ENCODE data around the gene IL16.

The IL16 gene

GRCh38 chr15:81256916-81257315 is 60.2 kb downstream of the IL16 start:
- DNase-seq (ENCODE audit: low read depth in 2 of 2): no peak

GRCh38 chr15:81257435-81257834 is 60.8 kb downstream of the IL16 start:
- no peak for DNase-seq (ENCODE audit: low read depth in 2 of 2)

- DNase-seq (ENCODE audit: low read depth in 2 of 2): no peak
Measured at GRCh38 chr15:81258455-81258854, 61.8 kb downstream of the IL16 start.

GRCh38 chr15:81259760-81260298 is 63.1 kb downstream of the IL16 start:
- no peak for DNase-seq (ENCODE audit: low read depth in 2 of 2)

GRCh38 chr15:81261172-81261811 is 64.6 kb downstream of the IL16 start:
- DNase-seq (ENCODE audit: low read depth in 2 of 2): no peak

GRCh38 chr15:81263477-81263876 is 66.8 kb downstream of the IL16 start:
- no peak for DNase-seq (ENCODE audit: low read depth in 2 of 2)

GRCh38 chr15:81264072-81264857 is 67.6 kb downstream of the IL16 start:
- no peak for DNase-seq (ENCODE audit: low read depth in 2 of 2)

- DNase-seq (ENCODE audit: low read depth in 2 of 2): no peak
Measured at GRCh38 chr15:81265256-81265943, 68.7 kb downstream of the IL16 start.

GRCh38 chr15:81265944-81266775 is 69.5 kb downstream of the IL16 start:
- peak; percentile 58 to 66 for DNase-seq (ENCODE audit: low read depth in 2 of 2)

- DNase-seq (ENCODE audit: low read depth in 2 of 2): no peak
Measured at GRCh38 chr15:81268340-81268739, 71.7 kb downstream of the IL16 start.

GRCh38 chr15:81268881-81269601 is 72.4 kb downstream of the IL16 start:
- DNase-seq (ENCODE audit: low read depth in 2 of 2): no peak

GRCh38 chr15:81270188-81270587 is 73.5 kb downstream of the IL16 start:
- DNase-seq (ENCODE audit: low read depth in 2 of 2): no peak

GRCh38 chr15:81270781-81271491 is 74.3 kb downstream of the IL16 start:
- DNase-seq (ENCODE audit: low read depth in 2 of 2): no peak

GRCh38 chr15:81271761-81272644 is 75.3 kb downstream of the IL16 start:
- no peak for DNase-seq (ENCODE audit: low read depth in 2 of 2)

- DNase-seq (ENCODE audit: low read depth in 2 of 2): no peak
Measured at GRCh38 chr15:81273200-81273599, 76.5 kb downstream of the IL16 start.

GRCh38 chr15:81273855-81274254 is 77.2 kb downstream of the IL16 start:
- no peak for DNase-seq (ENCODE audit: low read depth in 2 of 2)

GRCh38 chr15:81274255-81274654 is 77.6 kb downstream of the IL16 start:
- no peak for DNase-seq (ENCODE audit: low read depth in 2 of 2)

- DNase-seq (ENCODE audit: low read depth in 2 of 2): peak; percentile 57 to 79
Measured at GRCh38 chr15:81274931-81275707, 78.4 kb downstream of the IL16 start.

Data from stimulated activated CD8-positive, alpha-beta memory T cell treated with anti-CD3 and anti-CD28 coated beads, Interleukin-7, amount 100 ng/mL, for 1 hour (primary cell).